Keratinocyte (primary cell): Measurements from ENCODE around the gene SORBS1. TPM values are rescaled to one million over a fixed set of nuclear protein-coding genes. Genes with fewer than 3 reads are reported as not detected.

Experiments used
- DNase-seq: peaks from one replicate; pipeline ENCODE4 v3.0.0-alpha.2; 2011; ENCODE audit warnings: low read depth, missing footprints, low spot score
- FAIRE-seq: peaks from 2 replicates; lab custom pipeline; 2011; peaks lifted over from hg19 to GRCh38; lab: Jason Lieb, UNC
- H2AFZ ChIP-seq: 2 replicates; pipeline ENCODE4 v1.6.0; 2012; ENCODE audit warnings: low read length, control low read depth, inconsistent platforms; ENCODE audit not compliant: control insufficient read depth
- H3K27ac ChIP-seq: 2 replicates; pipeline ENCODE4 v1.5.1; 2011; ENCODE audit warnings: low read length; ENCODE audit not compliant: control insufficient read depth, insufficient read depth
- H3K27me3 ChIP-seq: 3 replicates; pipeline ENCODE4 v1.6.0; 2011; ENCODE audit warnings: low read length; ENCODE audit not compliant: control insufficient read depth, insufficient read depth; ENCODE audit errors: extremely low read depth
- H3K36me3 ChIP-seq, 2 experiments: 2 replicates in 1 of 2; 3 replicates in 1 of 2; pipeline ENCODE4 v1.5.1; 2011; ENCODE audit warnings: low read length in 2 of 2, mild to moderate bottlenecking in 1 of 2; ENCODE audit not compliant: control insufficient read depth in 2 of 2, insufficient read depth in 2 of 2; ENCODE audit errors: extremely low read depth in 1 of 2
- H3K4me1 ChIP-seq: 3 replicates; pipeline ENCODE4 v1.5.1; 2011; ENCODE audit warnings: low read length; ENCODE audit not compliant: control insufficient read depth, insufficient read depth; ENCODE audit errors: extremely low read depth
- H3K4me2 ChIP-seq: 3 replicates; pipeline ENCODE4 v1.6.0; 2011; ENCODE audit warnings: low read depth, low read length; ENCODE audit not compliant: control insufficient read depth, insufficient read depth; ENCODE audit errors: extremely low read depth
- H3K4me3 ChIP-seq, 3 experiments: fragments of 200-600 bp in 1 of 3; sonication (generic) in 1 of 3; 2 replicates in 2 of 3; 3 replicates in 1 of 3; pipeline ENCODE4 v1.5.1; 2011 to 2016; ENCODE audit warnings: low read length in 3 of 3, mild to moderate bottlenecking in 3 of 3, control low read depth in 2 of 3, inconsistent platforms in 1 of 3, low read depth in 1 of 3, mixed read lengths in 1 of 3, mixed run types in 1 of 3, moderate library complexity in 1 of 3; ENCODE audit not compliant: control insufficient read depth in 2 of 3, insufficient read depth in 2 of 3; ENCODE audit errors: extremely low read depth in 1 of 3
- H3K79me2 ChIP-seq: 2 replicates; pipeline ENCODE4 v1.6.0; 2012; ENCODE audit warnings: low read length; ENCODE audit not compliant: control insufficient read depth, insufficient read depth
- H3K9ac ChIP-seq: 3 replicates; pipeline ENCODE4 v1.6.0; 2011; ENCODE audit warnings: low read length; ENCODE audit not compliant: control insufficient read depth, insufficient read depth; ENCODE audit errors: extremely low read depth
- H3K9me1 ChIP-seq: 3 replicates; pipeline ENCODE4 v1.6.0; 2011; ENCODE audit warnings: low read length; ENCODE audit not compliant: control insufficient read depth, insufficient read depth; ENCODE audit errors: extremely low read depth
- H3K9me3 ChIP-seq: 2 replicates; pipeline ENCODE4 v1.5.1; 2012; ENCODE audit warnings: low read depth, low read length; ENCODE audit not compliant: control insufficient read depth
- H4K20me1 ChIP-seq: 3 replicates; pipeline ENCODE4 v1.6.0; 2011; ENCODE audit warnings: low read length; ENCODE audit not compliant: control insufficient read depth, insufficient read depth; ENCODE audit errors: extremely low read depth
- EZH2 ChIP-seq: IDR thresholded peaks from one replicate; pipeline ENCODE4 v1.6.1; 2012; ENCODE audit warnings: inconsistent platforms, mild to moderate bottlenecking, low read length, moderate library complexity
- dilution Hi-C: fragments of 300-500 bp; cut with MboI; formaldehyde crosslinking; loops from one replicate; pipeline ENCODE4 v1.7.0; 2020; ENCODE audit warnings: low sequenced_read_pairs; ENCODE audit not compliant: extremely low pct_ligation_motif_present
- polyA plus RNA-seq, 5 experiments: library from polyadenylated mRNA; depleted of rRNA in 3 of 5; stranded (reverse) in 3 of 5; stranded (forward) in 1 of 5; unstranded in 1 of 5; fragments of >200 nt; gene quantifications; 1 replicate in 1 of 5; 2 replicates in 3 of 5; 3 replicates in 1 of 5; pipeline versions ENCODE4 v1.2.1 to v1.2.3, GENCODE V29; 2011 to 2012; ENCODE audit warnings: missing spikeins in 2 of 5, low read depth in 1 of 5, low replicate concordance in 1 of 5
- TF ChIP-seq, protein P1 (sequence below), 3 experiments: IDR thresholded peaks in 1 of 3; conservative IDR thresholded peaks in 1 of 3; optimal IDR thresholded peaks in 1 of 3; 2 replicates in 2 of 3; 3 replicates in 1 of 3; pipeline versions ENCODE3 to v1.5.1; 2011; ENCODE audit warnings: low read length in 3 of 3, mild to moderate bottlenecking in 3 of 3, moderate library complexity in 2 of 3, control low read depth in 1 of 3, inconsistent platforms in 1 of 3; ENCODE audit not compliant: insufficient read depth in 2 of 3; ENCODE audit errors: extremely low read depth in 1 of 3

Gene SORBS1
- polyA plus RNA-seq, 1 donor (not counting 4 experiments of a cell fraction or from before 2014, with no cell fraction given) = 0.42 TPM

DNA sequence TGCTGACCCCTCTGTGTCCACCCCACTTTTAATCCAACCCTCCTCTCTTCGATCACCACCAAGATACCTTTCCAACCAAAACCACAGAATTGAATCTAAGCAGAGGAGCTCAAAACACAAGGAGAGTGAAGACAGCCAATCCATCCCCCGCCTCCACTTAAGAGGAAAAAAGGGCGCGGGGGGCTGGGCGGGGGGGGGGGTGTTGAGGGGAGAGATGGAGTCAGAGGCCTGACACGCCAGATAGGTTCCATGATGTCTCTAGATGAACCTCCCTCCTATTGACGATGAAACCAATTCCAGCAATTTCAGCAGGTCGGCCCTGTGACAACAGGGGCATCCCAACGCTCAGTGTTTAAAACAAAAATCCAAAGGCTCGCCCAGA is 1.3 kb downstream of the SORBS1 start:
- DNase-seq (no peak), FAIRE-seq (no peak)
- Histone ChIP-seq H3K79me2 (no peaks in the 10 kb centered on the region), H3K4me2 (peak overlapping the region; percentile 94), H3K27ac (no peak overlapping the region), H4K20me1 (no peaks in the 10 kb centered on the region), H3K36me3 (no peaks in the 10 kb centered on the region), H2AFZ (no peak overlapping the region), H3K4me3 (peak overlapping the region in 1 of 3 experiments; percentile 85), H3K4me1 (peaks cover 5% of the 10 kb centered on the region), H3K9me1 (no peaks in the 10 kb centered on the region), H3K9ac (no peak overlapping the region), H3K27me3 (peaks cover 10% of the 10 kb centered on the region), H3K9me3 (no peaks in the 10 kb centered on the region)
- dilution Hi-C loops = no loop called here
- no peak for TF ChIP-seq EZH2
- TF ChIP-seq, protein P1, sequence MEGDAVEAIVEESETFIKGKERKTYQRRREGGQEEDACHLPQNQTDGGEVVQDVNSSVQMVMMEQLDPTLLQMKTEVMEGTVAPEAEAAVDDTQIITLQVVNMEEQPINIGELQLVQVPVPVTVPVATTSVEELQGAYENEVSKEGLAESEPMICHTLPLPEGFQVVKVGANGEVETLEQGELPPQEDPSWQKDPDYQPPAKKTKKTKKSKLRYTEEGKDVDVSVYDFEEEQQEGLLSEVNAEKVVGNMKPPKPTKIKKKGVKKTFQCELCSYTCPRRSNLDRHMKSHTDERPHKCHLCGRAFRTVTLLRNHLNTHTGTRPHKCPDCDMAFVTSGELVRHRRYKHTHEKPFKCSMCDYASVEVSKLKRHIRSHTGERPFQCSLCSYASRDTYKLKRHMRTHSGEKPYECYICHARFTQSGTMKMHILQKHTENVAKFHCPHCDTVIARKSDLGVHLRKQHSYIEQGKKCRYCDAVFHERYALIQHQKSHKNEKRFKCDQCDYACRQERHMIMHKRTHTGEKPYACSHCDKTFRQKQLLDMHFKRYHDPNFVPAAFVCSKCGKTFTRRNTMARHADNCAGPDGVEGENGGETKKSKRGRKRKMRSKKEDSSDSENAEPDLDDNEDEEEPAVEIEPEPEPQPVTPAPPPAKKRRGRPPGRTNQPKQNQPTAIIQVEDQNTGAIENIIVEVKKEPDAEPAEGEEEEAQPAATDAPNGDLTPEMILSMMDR (optimal IDR thresholded peaks at IDR 0.05 in 1 of 3, IDR thresholded peaks at IDR 0.05 in 1 of 3, conservative IDR thresholded peaks at IDR 0.05 in 1 of 3; ENCODE audit: extremely low read depth in 1 of 3, insufficient read depth in 2 of 3, low read length in 3 of 3) = no peak

DNA sequence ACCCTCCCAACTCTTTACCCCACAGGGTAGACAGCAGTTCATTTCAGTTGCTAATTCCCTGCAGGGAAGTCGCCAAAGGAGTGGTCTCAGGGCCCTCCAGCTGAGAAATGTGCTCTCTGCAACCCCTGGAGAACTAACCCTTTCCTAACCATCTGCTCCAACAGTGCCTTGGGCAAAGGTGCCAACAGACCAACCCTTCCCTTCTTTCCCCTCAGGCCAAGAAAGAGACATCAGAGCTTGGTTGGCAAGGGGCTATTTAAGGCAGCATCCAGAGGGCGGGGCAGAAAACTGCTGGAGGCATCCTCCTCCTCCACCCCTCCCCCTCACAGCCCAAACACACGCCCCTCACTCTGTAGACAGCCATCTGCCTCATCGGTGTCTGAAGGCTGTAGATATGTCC is 1.7 kb downstream of the SORBS1 start:
- H3K27ac ChIP-seq = no peak overlapping the region
- H3K9me1 ChIP-seq = no peaks in the 10 kb centered on the region
- no peak overlapping the region for H3K4me2 ChIP-seq
- DNase-seq (no peak), FAIRE-seq (no peak)
- peaks cover 10% of the 10 kb centered on the region for H3K27me3 ChIP-seq
- H3K79me2 ChIP-seq = no peaks in the 10 kb centered on the region
- no peaks in the 10 kb centered on the region for H3K9me3 ChIP-seq
- no peak overlapping the region for H3K9ac ChIP-seq
- no peaks in the 10 kb centered on the region for H4K20me1 ChIP-seq
- H3K4me3 ChIP-seq = no peak overlapping the region
- dilution Hi-C loops = no loop called here
- TF ChIP-seq, protein P1 (optimal IDR thresholded peaks at IDR 0.05 in 1 of 3, IDR thresholded peaks at IDR 0.05 in 1 of 3, conservative IDR thresholded peaks at IDR 0.05 in 1 of 3; ENCODE audit: extremely low read depth in 1 of 3, insufficient read depth in 2 of 3, low read length in 3 of 3) = no peak
- TF ChIP-seq EZH2 = no peak
- peaks cover 5% of the 10 kb centered on the region for H3K4me1 ChIP-seq
- H3K36me3 ChIP-seq = no peaks in the 10 kb centered on the region
- H2AFZ ChIP-seq = no peak overlapping the region
